ENCODE data around the gene DLAT.
A peak's percentile ranks its signal among the peaks of the same experiment; 100 is the strongest.

Gene DLAT

GRCh38 chr11:112049777-112050176 lies 24.6 kb downstream of the DLAT start:
- H3K36me3 ChIP-seq (ENCODE audit: control insufficient read depth, insufficient read depth, low read length): peaks cover 78% of the 10 kb centered on the region
- H3K9ac ChIP-seq (ENCODE audit: low read length): no peak overlapping the region
- no peaks in the 10 kb centered on the region for H3K9me3 ChIP-seq (ENCODE audit: control insufficient read depth, insufficient read depth, low read depth, low read length)
- H3K4me1 ChIP-seq (ENCODE audit: control insufficient read depth, insufficient read depth, low read length): no peaks in the 10 kb centered on the region
- no peaks in the 10 kb centered on the region for H3K27me3 ChIP-seq (ENCODE audit: control insufficient read depth, insufficient read depth, low read length)
- no peak overlapping the region for H3K4me3 ChIP-seq (ENCODE audit: low read depth, low read length)
- no peak overlapping the region for H3K27ac ChIP-seq (ENCODE audit: low read depth, low read length)

GRCh38 chr11:112050721-112051120 lies 25.5 kb downstream of the DLAT start:
- Histone ChIP-seq H3K36me3 (ENCODE audit: control insufficient read depth, insufficient read depth, low read length) (peaks cover 74% of the 10 kb centered on the region), H3K27ac (ENCODE audit: low read depth, low read length) (no peak overlapping the region), H3K9ac (ENCODE audit: low read length) (no peak overlapping the region), H3K27me3 (ENCODE audit: control insufficient read depth, insufficient read depth, low read length) (no peaks in the 10 kb centered on the region), H3K4me1 (ENCODE audit: control insufficient read depth, insufficient read depth, low read length) (no peaks in the 10 kb centered on the region), H3K4me3 (ENCODE audit: low read depth, low read length) (no peak overlapping the region), H3K9me3 (ENCODE audit: control insufficient read depth, insufficient read depth, low read depth, low read length) (no peaks in the 10 kb centered on the region)

DNA sequence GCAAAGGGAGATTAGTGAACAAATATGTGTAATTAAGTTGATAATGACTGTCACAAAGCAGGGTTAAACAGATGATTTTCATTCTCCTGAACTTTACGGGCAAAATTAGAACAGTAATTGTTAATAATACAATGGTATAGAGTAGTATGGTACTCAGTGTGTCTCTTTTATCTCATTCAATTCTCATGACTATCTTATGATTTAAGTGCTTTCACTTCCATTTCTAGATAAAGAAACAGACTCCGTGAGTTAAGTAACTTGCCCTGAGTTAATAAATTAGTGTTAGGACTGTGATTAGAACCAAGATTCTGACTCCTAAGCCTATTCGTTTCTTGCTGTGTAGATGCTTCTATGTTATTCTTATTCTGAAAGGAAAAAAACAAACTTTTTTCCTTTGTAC lies 26.6 kb downstream of the DLAT start:
- no peak overlapping the region for H3K27ac ChIP-seq (ENCODE audit: low read depth, low read length)
- H3K4me1 ChIP-seq (ENCODE audit: control insufficient read depth, insufficient read depth, low read length): no peaks in the 10 kb centered on the region
- no peak overlapping the region for H3K4me3 ChIP-seq (ENCODE audit: low read depth, low read length)
- no peaks in the 10 kb centered on the region for H3K27me3 ChIP-seq (ENCODE audit: control insufficient read depth, insufficient read depth, low read length)
- peaks cover 76% of the 10 kb centered on the region for H3K36me3 ChIP-seq (ENCODE audit: control insufficient read depth, insufficient read depth, low read length)
- no peaks in the 10 kb centered on the region for H3K9me3 ChIP-seq (ENCODE audit: control insufficient read depth, insufficient read depth, low read depth, low read length)
- H3K9ac ChIP-seq (ENCODE audit: low read length): no peak overlapping the region

DNA sequence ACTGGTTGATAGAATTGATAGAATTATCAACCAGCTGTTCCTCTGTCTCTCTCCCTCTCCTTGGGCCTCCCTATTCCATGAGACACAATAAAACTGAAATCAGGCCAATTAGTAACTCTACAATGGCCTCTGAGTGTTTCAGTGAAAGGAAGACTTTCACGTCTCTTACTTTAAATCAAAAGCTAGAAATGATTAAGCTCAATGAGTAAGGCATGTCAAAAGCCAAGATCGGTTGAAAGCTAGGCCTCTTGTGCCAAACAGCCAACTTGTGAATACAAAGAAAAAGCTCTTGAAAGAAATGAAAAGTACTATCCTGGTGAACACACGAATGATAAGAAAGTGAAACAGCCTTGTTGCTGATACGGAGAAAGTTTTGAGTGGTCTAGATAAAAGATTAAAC lies 32.0 kb downstream of the DLAT start:
- Histone ChIP-seq H3K9me3 (ENCODE audit: control insufficient read depth, insufficient read depth, low read depth, low read length) (no peaks in the 10 kb centered on the region), H3K9ac (ENCODE audit: low read length) (no peak overlapping the region), H3K36me3 (ENCODE audit: control insufficient read depth, insufficient read depth, low read length) (peaks cover 83% of the 10 kb centered on the region), H3K4me1 (ENCODE audit: control insufficient read depth, insufficient read depth, low read length) (no peaks in the 10 kb centered on the region), H3K4me3 (ENCODE audit: low read depth, low read length) (no peak overlapping the region), H3K27me3 (ENCODE audit: control insufficient read depth, insufficient read depth, low read length) (no peaks in the 10 kb centered on the region), H3K27ac (ENCODE audit: low read depth, low read length) (no peak overlapping the region)

- H3K27ac ChIP-seq (ENCODE audit: low read depth, low read length): no peak overlapping the region
- no peak overlapping the region for H3K4me3 ChIP-seq (ENCODE audit: low read depth, low read length)
- H3K4me1 ChIP-seq (ENCODE audit: control insufficient read depth, insufficient read depth, low read length): no peaks in the 10 kb centered on the region
- H3K36me3 ChIP-seq (ENCODE audit: control insufficient read depth, insufficient read depth, low read length): peaks cover 82% of the 10 kb centered on the region
- no peaks in the 10 kb centered on the region for H3K27me3 ChIP-seq (ENCODE audit: control insufficient read depth, insufficient read depth, low read length)
- no peak overlapping the region for H3K9ac ChIP-seq (ENCODE audit: low read length)
- no peaks in the 10 kb centered on the region for H3K9me3 ChIP-seq (ENCODE audit: control insufficient read depth, insufficient read depth, low read depth, low read length)
Observed at GRCh38 chr11:112058103-112058502, 32.9 kb downstream of the DLAT start.

DNA sequence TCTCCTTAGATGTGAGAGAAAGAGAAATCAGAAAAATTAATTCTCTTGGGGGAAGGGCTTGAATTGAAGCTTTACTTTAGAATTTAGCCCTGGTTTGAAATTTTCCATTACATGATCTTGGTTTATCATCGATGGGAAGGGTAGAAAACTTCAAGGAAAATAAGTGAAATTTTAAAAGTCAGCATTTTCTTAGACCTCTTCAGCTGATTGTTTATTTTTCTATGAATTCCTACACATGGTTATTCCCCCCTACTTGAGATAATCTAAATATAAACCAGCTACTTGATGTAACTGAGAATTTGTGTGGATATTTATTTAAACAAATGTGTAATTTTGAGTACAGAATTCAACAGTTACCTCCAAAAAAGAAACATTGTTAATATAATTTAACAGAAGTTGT lies 37.7 kb downstream of the DLAT start:
- Histone ChIP-seq H3K4me1 (ENCODE audit: control insufficient read depth, insufficient read depth, low read length) (no peaks in the 10 kb centered on the region), H3K9me3 (ENCODE audit: control insufficient read depth, insufficient read depth, low read depth, low read length) (no peaks in the 10 kb centered on the region), H3K27me3 (ENCODE audit: control insufficient read depth, insufficient read depth, low read length) (no peaks in the 10 kb centered on the region), H3K36me3 (ENCODE audit: control insufficient read depth, insufficient read depth, low read length) (peaks cover 51% of the 10 kb centered on the region), H3K27ac (ENCODE audit: low read depth, low read length) (no peak overlapping the region), H3K9ac (ENCODE audit: low read length) (no peak overlapping the region), H3K4me3 (ENCODE audit: low read depth, low read length) (no peak overlapping the region)

DNA sequence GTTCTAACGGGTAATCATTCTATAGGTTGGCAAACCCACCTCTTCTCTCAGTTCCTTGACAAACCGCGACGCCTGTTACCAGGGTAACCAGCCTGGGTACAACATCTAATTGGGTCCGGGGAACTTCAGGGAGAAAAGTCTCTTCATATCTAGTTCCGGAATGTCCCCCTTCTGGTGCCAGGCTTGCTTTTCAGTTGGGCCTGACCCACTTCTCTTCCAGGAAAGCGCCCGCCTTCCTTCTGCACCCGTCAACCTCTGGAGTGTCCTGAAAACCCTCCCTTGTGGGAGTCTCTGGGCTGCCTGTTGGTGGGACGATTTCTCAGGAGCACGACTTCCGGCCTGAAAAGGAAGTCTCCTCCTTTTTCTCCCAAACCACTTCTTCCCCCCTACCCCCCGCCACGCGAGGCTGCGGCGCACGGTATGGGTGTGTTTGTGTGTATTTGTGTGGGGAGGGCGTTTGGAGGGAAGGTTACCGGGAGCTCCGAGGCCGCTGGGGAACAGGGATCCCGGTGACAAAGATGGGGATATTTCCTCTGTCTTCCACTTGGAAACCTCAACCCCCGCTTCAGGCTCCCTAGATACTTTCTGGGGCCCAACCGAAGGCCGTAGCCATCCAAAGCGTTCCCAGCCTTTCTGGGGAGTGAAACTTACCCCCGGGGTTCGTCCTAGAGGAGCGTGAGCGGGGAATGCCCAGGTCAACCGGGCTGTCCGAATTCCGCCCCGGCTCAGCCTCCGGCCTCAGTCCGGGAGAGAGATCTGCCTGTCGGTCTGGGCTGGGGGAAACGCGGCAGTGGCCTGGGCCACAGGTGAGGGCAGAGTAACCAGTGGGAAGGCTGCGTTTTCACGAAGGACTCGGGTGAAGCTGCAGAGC lies 49.0 kb downstream of the DLAT start, which contains the start of the genes NKAPD1 and PIH1D2:
Gene NKAPD1, plus strand, starts transcription at position 359 of the 871 bp plus-strand sequence. CDS start 1,276 bp downstream, outside the sequence.
Gene PIH1D2, minus strand, starts transcription at position 77 of the 871 bp plus-strand sequence. CDS start 843 bp downstream, outside the sequence.
- H3K9me3 ChIP-seq (ENCODE audit: control insufficient read depth, insufficient read depth, low read depth, low read length): no peaks in the 10 kb centered on the region
- no peaks in the 10 kb centered on the region for H3K27me3 ChIP-seq (ENCODE audit: control insufficient read depth, insufficient read depth, low read length)
- peaks cover 4% of the 10 kb centered on the region; the same call in 1 of the 2 replicates for H3K4me1 ChIP-seq (ENCODE audit: control insufficient read depth, insufficient read depth, low read length)
- H3K9ac ChIP-seq (ENCODE audit: low read length): peak within 1 kb of the TSS; percentile 95
- peak within 1 kb of the TSS; percentile 98 for H3K27ac ChIP-seq (ENCODE audit: low read depth, low read length)
- peaks cover 31% of the 10 kb centered on the region for H3K36me3 ChIP-seq (ENCODE audit: control insufficient read depth, insufficient read depth, low read length)
- H3K4me3 ChIP-seq (ENCODE audit: low read depth, low read length): peak within 1 kb of the TSS; percentile 84

DNA sequence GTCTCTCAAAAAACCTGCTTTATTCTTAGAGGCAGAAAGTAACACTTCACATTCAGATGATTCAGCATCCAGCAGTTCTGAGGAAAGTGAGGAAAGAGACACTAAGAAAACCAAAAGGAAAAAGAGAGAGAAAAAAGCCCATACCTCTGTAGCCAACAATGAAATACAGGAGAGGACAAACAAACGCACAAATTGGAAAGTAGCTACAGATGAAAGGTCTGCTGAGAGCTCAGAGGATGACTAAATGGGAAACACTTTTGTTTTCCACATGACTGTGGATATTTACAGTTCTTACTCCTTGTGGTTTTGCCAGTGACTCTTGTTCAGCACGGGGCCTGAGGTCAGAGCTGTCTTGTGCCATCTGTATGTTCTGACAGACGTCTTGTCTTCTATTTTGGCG lies 57.5 kb downstream of the DLAT start:
- H3K9me3 ChIP-seq (ENCODE audit: control insufficient read depth, insufficient read depth, low read depth, low read length): no peaks in the 10 kb centered on the region
- H3K27ac ChIP-seq (ENCODE audit: low read depth, low read length): no peak overlapping the region
- H3K4me3 ChIP-seq (ENCODE audit: low read depth, low read length): no peak overlapping the region
- H3K9ac ChIP-seq (ENCODE audit: low read length): no peak overlapping the region
- H3K4me1 ChIP-seq (ENCODE audit: control insufficient read depth, insufficient read depth, low read length): no peaks in the 10 kb centered on the region; the same call in 1 of the 2 replicates
- H3K27me3 ChIP-seq (ENCODE audit: control insufficient read depth, insufficient read depth, low read length): no peaks in the 10 kb centered on the region
- H3K36me3 ChIP-seq (ENCODE audit: control insufficient read depth, insufficient read depth, low read length): peaks cover 73% of the 10 kb centered on the region

DNA sequence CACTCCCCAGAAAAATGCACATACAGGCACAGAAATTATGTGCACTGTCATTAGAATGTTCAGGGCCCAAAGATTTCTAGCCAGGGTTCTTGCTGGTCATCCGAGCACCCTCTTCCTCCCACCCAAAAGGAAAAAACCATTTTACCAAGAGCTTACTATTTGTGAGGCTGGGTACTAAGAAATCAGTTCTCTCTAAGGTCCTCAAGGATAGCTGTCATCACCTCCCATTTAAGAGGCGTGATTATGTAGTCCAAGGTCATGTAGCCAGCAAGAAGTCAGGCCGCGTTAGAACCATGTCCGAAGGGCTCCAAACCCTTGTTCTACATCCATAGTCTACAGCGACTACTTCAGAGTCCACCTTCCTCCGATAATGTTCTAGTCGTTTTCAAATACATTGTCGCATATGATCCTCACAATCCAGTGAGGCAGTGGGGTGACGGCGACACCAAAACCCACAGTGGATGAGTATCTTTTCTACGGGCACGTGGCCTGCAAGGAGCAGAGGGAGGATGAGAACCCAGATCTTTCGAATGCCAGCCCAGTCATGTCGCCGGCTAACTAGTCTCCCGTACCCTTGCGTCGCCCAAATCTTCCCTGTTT lies 60.7 kb downstream of the DLAT start:
- Histone ChIP-seq H3K9ac (ENCODE audit: low read length) (peak overlapping the region; percentile 93), H3K9me3 (ENCODE audit: control insufficient read depth, insufficient read depth, low read depth, low read length) (no peaks in the 10 kb centered on the region), H3K36me3 (ENCODE audit: control insufficient read depth, insufficient read depth, low read length) (peaks cover 75% of the 10 kb centered on the region), H3K4me3 (ENCODE audit: low read depth, low read length) (peak overlapping the region; percentile 84), H3K4me1 (ENCODE audit: control insufficient read depth, insufficient read depth, low read length) (no peaks in the 10 kb centered on the region; the same call in 1 of the 2 replicates), H3K27ac (ENCODE audit: low read depth, low read length) (peak overlapping the region; percentile 24; the same call in 1 of the 2 replicates), H3K27me3 (ENCODE audit: control insufficient read depth, insufficient read depth, low read length) (no peaks in the 10 kb centered on the region)

DNA sequence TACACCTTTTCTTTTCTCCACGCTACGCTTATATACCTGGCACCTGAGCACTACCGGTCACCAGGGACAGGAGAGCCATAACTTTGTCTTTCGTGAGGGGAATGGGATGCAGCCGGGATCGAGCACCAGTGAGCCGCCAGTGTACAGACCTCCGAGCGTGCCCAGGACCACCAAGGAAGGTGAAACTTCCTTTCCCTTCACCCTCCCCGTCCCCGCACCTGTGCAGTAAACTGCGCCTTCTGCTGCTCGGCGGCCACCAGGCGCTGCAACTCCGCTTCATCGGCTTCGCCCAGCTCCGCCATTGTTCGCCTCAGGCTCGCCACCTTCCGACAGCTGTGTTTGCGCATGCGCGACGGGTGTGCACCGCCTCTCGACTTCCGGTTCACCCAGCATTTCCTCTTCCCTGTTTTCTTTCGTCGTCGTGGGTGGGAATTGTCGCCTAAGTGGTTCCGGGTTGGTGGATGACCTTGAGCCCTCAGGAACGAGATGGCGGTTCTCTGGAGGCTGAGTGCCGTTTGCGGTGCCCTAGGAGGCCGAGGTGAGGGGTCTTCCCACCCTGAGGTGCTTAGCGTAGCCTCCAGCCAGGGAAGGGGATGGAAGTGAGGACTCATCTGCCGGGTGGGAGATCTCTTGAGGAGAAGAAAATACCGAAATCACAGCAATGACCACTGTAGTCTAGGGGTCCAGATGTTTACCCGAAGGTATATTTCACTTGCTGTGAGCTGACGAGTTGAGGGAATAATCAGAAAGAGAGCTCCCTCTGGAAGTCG lies 61.4 kb downstream of the DLAT start, which contains the start of the genes SDHD and TIMM8B:
Gene SDHD, plus strand, starts transcription at position 452 of the 770 bp plus-strand sequence. Its CDS starts 35 bp downstream, at position 487.
Gene TIMM8B, minus strand, starts transcription at position 335 of the 770 bp plus-strand sequence. Its CDS starts 33 bp downstream, at position 302.
- Histone ChIP-seq H3K27ac (ENCODE audit: low read depth, low read length) (peak within 1 kb of the TSS; percentile 27; the same call in 1 of the 2 replicates), H3K36me3 (ENCODE audit: control insufficient read depth, insufficient read depth, low read length) (peaks cover 80% of the 10 kb centered on the region)

More for the DNA sequence above, 61.4 kb downstream of the DLAT start, which contains the start of the genes SDHD and TIMM8B:
- H3K27me3 ChIP-seq (ENCODE audit: control insufficient read depth, insufficient read depth, low read length): no peaks in the 10 kb centered on the region
- no peaks in the 10 kb centered on the region; the same call in 1 of the 2 replicates for H3K4me1 ChIP-seq (ENCODE audit: control insufficient read depth, insufficient read depth, low read length)
- peak within 1 kb of the TSS; percentile 84 for H3K4me3 ChIP-seq (ENCODE audit: low read depth, low read length)
- H3K9me3 ChIP-seq (ENCODE audit: control insufficient read depth, insufficient read depth, low read depth, low read length): no peaks in the 10 kb centered on the region
- H3K9ac ChIP-seq (ENCODE audit: low read length): peak within 1 kb of the TSS; percentile 93

Data from HUES6 (cell line).